ENCODE results near the gene AGPAT4. TPM values are rescaled to one million over a fixed set of nuclear protein-coding genes. Genes with fewer than 3 reads are reported as not detected.

The AGPAT4 gene
- total and polyA plus RNA-seq, 2 of the 4 experiments (the other 2 are of a cell fraction): 3.6 to 3.8 TPM

DNA sequence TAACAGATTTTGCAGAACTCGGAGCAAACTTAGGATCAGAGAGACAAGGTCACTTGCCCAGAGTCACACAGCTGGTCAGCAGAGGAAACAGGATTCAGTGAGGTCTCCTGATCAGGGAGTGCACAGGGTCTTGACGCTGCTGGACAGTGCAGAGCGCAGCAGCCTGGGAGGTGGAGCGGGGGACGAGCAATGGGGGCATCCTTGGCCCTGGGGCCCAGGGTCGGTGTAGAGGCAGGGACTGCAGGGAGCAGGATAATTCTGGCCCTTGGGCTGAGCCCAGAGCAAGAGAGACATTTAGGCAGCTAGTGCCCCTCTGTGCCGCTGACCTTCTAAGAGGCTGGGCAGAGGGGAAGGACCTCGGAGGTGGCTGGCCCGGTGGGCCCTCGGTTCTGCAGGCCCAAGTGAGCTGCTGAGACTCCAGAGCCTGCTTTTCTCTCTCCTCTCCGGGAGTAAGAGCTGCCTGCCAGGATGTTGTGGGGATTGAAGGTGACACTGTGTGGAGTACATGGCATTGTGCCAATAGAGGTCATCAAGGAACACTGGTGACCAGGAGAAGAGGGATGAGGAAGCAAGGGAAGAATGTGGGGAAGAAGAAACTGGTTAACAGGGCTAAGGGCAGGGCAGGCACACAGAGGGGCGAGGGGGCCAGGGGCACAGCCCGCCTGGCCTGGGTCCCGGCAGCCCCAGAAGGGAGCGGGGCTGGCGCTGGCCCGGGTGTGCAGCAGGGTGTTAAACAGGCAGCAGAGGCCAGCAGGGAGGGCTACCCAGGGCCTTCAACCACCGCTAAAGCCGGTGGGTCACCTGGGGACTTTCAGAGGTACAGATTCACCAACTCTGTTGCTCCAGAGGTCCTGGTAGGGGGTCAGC lies 122.0 kb downstream of the AGPAT4 start:
- H3K27me3 ChIP-seq (ENCODE audit: control insufficient read depth, insufficient read depth, low read length): no peaks in the 10 kb centered on the region
- no peaks in the 10 kb centered on the region for H3K9me1 ChIP-seq (ENCODE audit: insufficient read depth, low read length)
- H2BK15ac ChIP-seq (ENCODE audit: low read depth, low read length): no peak overlapping the region
- no peak overlapping the region for H3K4ac ChIP-seq (ENCODE audit: low read depth, low read length)
- no peak overlapping the region for H3K4me2 ChIP-seq (ENCODE audit: low read depth, low read length)
- no peak overlapping the region for H3K27ac ChIP-seq (ENCODE audit: insufficient read depth, low read length)
- H2AFZ ChIP-seq (replicated peaks; ENCODE audit: low read length, poor library complexity): no peak overlapping the region
- H3K23ac ChIP-seq (ENCODE audit: low read depth, low read length): no peak overlapping the region
- H2AK9ac ChIP-seq (replicated peaks; ENCODE audit: low read depth, low read length, poor library complexity): no peak overlapping the region
- H3K9me3 ChIP-seq (ENCODE audit: control insufficient read depth, insufficient read depth, low read length): no peaks in the 10 kb centered on the region
- WGBS, 2 experiments (ENCODE audit: extremely low coverage in 2 of 2, insufficient read length in 1 of 2): 92% methylated on average over 8 of the region's 19 CpGs; no CpG with 5 or more reads in 1 of the 2 experiments
- POLR2A ChIA-PET (ENCODE audit: unreplicated experiment): no interaction called here
- no peak overlapping the region for H3K9ac ChIP-seq (ENCODE audit: low read depth, low read length)
- BruUV-seq (replicated peaks): no TSS peak
- H3K79me1 ChIP-seq (ENCODE audit: low read depth in 1 of 2, low read length in 2 of 2): no peaks in the 10 kb centered on the region
- in situ Hi-C loops (cut with MboI; ENCODE audit: low sequenced_read_pairs): no loop called here
- H3K56ac ChIP-seq (ENCODE audit: extremely low read depth, insufficient read depth, low read length): no peak overlapping the region
- intact Hi-C loops (cut with micrococcal nuclease): no loop called here
- no peak overlapping the region for H2BK5ac ChIP-seq (ENCODE audit: low read depth, low read length, poor library complexity, severe bottlenecking)
- dilution Hi-C loops (cut with HindIII; ENCODE audit: low sequenced_read_pairs, unreplicated experiment): no loop called here
- no peak overlapping the region for H2AK5ac ChIP-seq (ENCODE audit: low read depth, low read length)
- CTCF ChIA-PET: interaction anchor here (1.6 kb wide), 1 partner anchor 219 kb away, joined by 4 read pairs; no protein-coding TSS in a partner anchor
- no peak for DNase-seq
- H3K4me1 ChIP-seq (ENCODE audit: control insufficient read depth, insufficient read depth, low read length): no peaks in the 10 kb centered on the region
- ATAC-seq (ENCODE audit: low read depth): no peak
- peaks cover 7% of the 10 kb centered on the region for H3K36me3 ChIP-seq (ENCODE audit: control insufficient read depth, insufficient read depth, low read length)
- H2BK20ac ChIP-seq (ENCODE audit: low read depth, low read length): no peak overlapping the region
- no peak overlapping the region for H3K18ac ChIP-seq (ENCODE audit: low read depth, low read length)
- no peak overlapping the region for H3K4me3 ChIP-seq (ENCODE audit: insufficient read depth, low read depth, low read length)
- no peak overlapping the region for H2BK120ac ChIP-seq (ENCODE audit: low read depth, low read length)
- no peak overlapping the region for H4K91ac ChIP-seq (ENCODE audit: insufficient read depth, low read depth, low read length)
- H4K20me1 ChIP-seq (ENCODE audit: insufficient read depth, low read length): no peaks in the 10 kb centered on the region
- no peak overlapping the region for H3K14ac ChIP-seq (replicated peaks; ENCODE audit: low read depth, low read length)
- H4K5ac ChIP-seq (ENCODE audit: low read depth, low read length): no peak overlapping the region
- H4K8ac ChIP-seq (ENCODE audit: low read depth in 2 of 2, low read length in 2 of 2): no peak overlapping the region
- TF ChIP-seq CHD1 (IDR thresholded peaks at IDR 0.05; ENCODE audit: low read depth, low read length) (no peak), CEBPB (IDR thresholded peaks at IDR 0.05; ENCODE audit: low read depth, low read length) (no peak), BHLHE40 (IDR thresholded peaks at IDR 0.05; ENCODE audit: low read depth, low read length) (no peak), RAD21 (IDR thresholded peaks at IDR 0.05; ENCODE audit: low read length) (no peak), FOS (IDR thresholded peaks at IDR 0.05; ENCODE audit: low read depth, low read length) (no peak), SMC3 (IDR thresholded peaks at IDR 0.05; ENCODE audit: low read depth, low read length) (no peak), POLR2A (IDR thresholded peaks at IDR 0.05; ENCODE audit: low read depth, low read length) (no peak), MAZ (IDR thresholded peaks at IDR 0.05; ENCODE audit: borderline replicate concordance, low read depth, low read length) (no peak), RCOR1 (IDR thresholded peaks at IDR 0.05; ENCODE audit: insufficient replicate concordance, low read length) (no peak), RFX5 (IDR thresholded peaks at IDR 0.05; ENCODE audit: low read depth, low read length) (no peak), MAFK (IDR thresholded peaks at IDR 0.05; ENCODE audit: low read depth, low read length) (no peak), NFE2L2 (IDR thresholded peaks at IDR 0.05; ENCODE audit: low read depth, low read length) (no peak), MXI1 (IDR thresholded peaks at IDR 0.05; ENCODE audit: borderline replicate concordance, low read depth, low read length) (no peak)
- TF ChIP-seq, protein P1, sequence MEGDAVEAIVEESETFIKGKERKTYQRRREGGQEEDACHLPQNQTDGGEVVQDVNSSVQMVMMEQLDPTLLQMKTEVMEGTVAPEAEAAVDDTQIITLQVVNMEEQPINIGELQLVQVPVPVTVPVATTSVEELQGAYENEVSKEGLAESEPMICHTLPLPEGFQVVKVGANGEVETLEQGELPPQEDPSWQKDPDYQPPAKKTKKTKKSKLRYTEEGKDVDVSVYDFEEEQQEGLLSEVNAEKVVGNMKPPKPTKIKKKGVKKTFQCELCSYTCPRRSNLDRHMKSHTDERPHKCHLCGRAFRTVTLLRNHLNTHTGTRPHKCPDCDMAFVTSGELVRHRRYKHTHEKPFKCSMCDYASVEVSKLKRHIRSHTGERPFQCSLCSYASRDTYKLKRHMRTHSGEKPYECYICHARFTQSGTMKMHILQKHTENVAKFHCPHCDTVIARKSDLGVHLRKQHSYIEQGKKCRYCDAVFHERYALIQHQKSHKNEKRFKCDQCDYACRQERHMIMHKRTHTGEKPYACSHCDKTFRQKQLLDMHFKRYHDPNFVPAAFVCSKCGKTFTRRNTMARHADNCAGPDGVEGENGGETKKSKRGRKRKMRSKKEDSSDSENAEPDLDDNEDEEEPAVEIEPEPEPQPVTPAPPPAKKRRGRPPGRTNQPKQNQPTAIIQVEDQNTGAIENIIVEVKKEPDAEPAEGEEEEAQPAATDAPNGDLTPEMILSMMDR (conservative IDR thresholded peaks at IDR 0.05; ENCODE audit: low read depth, low read length): no peak
- TF ChIP-seq, protein P2, sequence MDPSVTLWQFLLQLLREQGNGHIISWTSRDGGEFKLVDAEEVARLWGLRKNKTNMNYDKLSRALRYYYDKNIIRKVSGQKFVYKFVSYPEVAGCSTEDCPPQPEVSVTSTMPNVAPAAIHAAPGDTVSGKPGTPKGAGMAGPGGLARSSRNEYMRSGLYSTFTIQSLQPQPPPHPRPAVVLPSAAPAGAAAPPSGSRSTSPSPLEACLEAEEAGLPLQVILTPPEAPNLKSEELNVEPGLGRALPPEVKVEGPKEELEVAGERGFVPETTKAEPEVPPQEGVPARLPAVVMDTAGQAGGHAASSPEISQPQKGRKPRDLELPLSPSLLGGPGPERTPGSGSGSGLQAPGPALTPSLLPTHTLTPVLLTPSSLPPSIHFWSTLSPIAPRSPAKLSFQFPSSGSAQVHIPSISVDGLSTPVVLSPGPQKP (IDR thresholded peaks at IDR 0.05; ENCODE audit: borderline replicate concordance, low read depth, low read length): no peak
